ENCODE measurements around the gene FXYD1. TPM values are rescaled to one million over a fixed set of nuclear protein-coding genes. Genes with fewer than 3 reads are reported as not detected.

FXYD1 gene
- total RNA-seq, 2 experiments from 2014 or later = 1.3 to 1.4 TPM

GRCh38 chr19:35160629-35161433 is 22.2 kb downstream of the FXYD1 start:
- POLR2A ChIA-PET = interaction anchor here (1.1 to 1.2 kb wide), 2 partner anchors 9 to 42 kb away, joined by 3 read pairs; no protein-coding TSS in a partner anchor
- DNase-seq = no peak

GRCh38 chr19:35161434-35161743 is 22.8 kb downstream of the FXYD1 start:
- H3K27ac Mint-ChIP-seq = peak overlapping the region; percentile 19
- DNase-seq = no peak
- H3K4me3 Mint-ChIP-seq = no peak overlapping the region
- H3K4me1 Mint-ChIP-seq (ENCODE audit: low read depth) = peaks cover 44% of the 10 kb centered on the region
- H3K27me3 Mint-ChIP-seq (ENCODE audit: low read depth) = no peaks in the 10 kb centered on the region
- no peak for ATAC-seq
- H3K36me3 Mint-ChIP-seq (ENCODE audit: low read depth) = peaks cover 99% of the 10 kb centered on the region
- peaks cover 24% of the 10 kb centered on the region for H3K9me3 Mint-ChIP-seq (ENCODE audit: insufficient read depth)
- POLR2A ChIA-PET = interaction anchor here (0.9 to 1.2 kb wide), 3 partner anchors 9 to 42 kb away, joined by 3 read pairs; no protein-coding TSS in a partner anchor
- CTCF ChIA-PET = interaction anchor here (0.9 to 1.2 kb wide), 2 partner anchors 11 to 20 kb away, joined by 3 to 4 read pairs; no protein-coding TSS in a partner anchor

More at GRCh38 chr19:35160629-35161433, 22.2 kb downstream of the FXYD1 start:
- Mint-ChIP-seq H3K4me3 (no peak overlapping the region), H3K27ac (peak overlapping the region; percentile 19), H3K4me1 (ENCODE audit: low read depth) (peaks cover 45% of the 10 kb centered on the region), H3K9me3 (ENCODE audit: insufficient read depth) (peaks cover 24% of the 10 kb centered on the region), H3K36me3 (ENCODE audit: low read depth) (peaks cover 99% of the 10 kb centered on the region), H3K27me3 (ENCODE audit: low read depth) (no peaks in the 10 kb centered on the region)
- no peak for ATAC-seq
- CTCF ChIA-PET = interaction anchor here (0.9 to 1.2 kb wide), 2 partner anchors 12 to 20 kb away, joined by 3 to 4 read pairs; no protein-coding TSS in a partner anchor

GRCh38 chr19:35162471-35163326 is 24.1 kb downstream of the FXYD1 start:
- H3K36me3 Mint-ChIP-seq (ENCODE audit: low read depth) = peaks cover 99% of the 10 kb centered on the region
- H3K27ac Mint-ChIP-seq = no peak overlapping the region
- peaks cover 24% of the 10 kb centered on the region for H3K9me3 Mint-ChIP-seq (ENCODE audit: insufficient read depth)
- ChIA-PET POLR2A (interaction anchor here (1.6 kb wide), 1 partner anchor 8 kb away, joined by 5 read pairs; the partner anchor contains the start of gene FXYD5), CTCF (interaction anchor here (1.0 to 1.2 kb wide), 2 partner anchors 9 to 21 kb away, joined by 4 to 5 read pairs; partner anchors contain the start of gene FXYD5)
- peaks cover 45% of the 10 kb centered on the region for H3K4me1 Mint-ChIP-seq (ENCODE audit: low read depth)
- H3K27me3 Mint-ChIP-seq (ENCODE audit: low read depth) = no peaks in the 10 kb centered on the region
- H3K4me3 Mint-ChIP-seq = no peak overlapping the region
- ATAC-seq = no peak
- DNase-seq = no peak

- POLR2A ChIA-PET = no interaction called here
- Mint-ChIP-seq H3K36me3 (ENCODE audit: low read depth) (peaks cover 97% of the 10 kb centered on the region), H3K27me3 (ENCODE audit: low read depth) (no peaks in the 10 kb centered on the region), H3K4me3 (no peak overlapping the region), H3K27ac (no peak overlapping the region), H3K9me3 (ENCODE audit: insufficient read depth) (peaks cover 24% of the 10 kb centered on the region), H3K4me1 (ENCODE audit: low read depth) (peaks cover 42% of the 10 kb centered on the region)
- DNase-seq (no peak), ATAC-seq (no peak)
- CTCF ChIA-PET = no interaction called here
These were observed 25.8 kb downstream of the FXYD1 start for GRCh38 chr19:35164418-35164817.

GRCh38 chr19:35165200-35166058 is 26.8 kb downstream of the FXYD1 start:
- Mint-ChIP-seq H3K9me3 (ENCODE audit: insufficient read depth) (peaks cover 24% of the 10 kb centered on the region), H3K4me1 (ENCODE audit: low read depth) (peaks cover 42% of the 10 kb centered on the region), H3K27ac (peak overlapping the region; percentile 16), H3K27me3 (ENCODE audit: low read depth) (no peaks in the 10 kb centered on the region), H3K4me3 (no peak overlapping the region), H3K36me3 (ENCODE audit: low read depth) (peaks cover 98% of the 10 kb centered on the region)
- ChIA-PET POLR2A (interaction anchor here (3.0 kb wide), 1 partner anchor 11 kb away, joined by 18 read pairs; the partner anchor contains the start of gene FXYD5), CTCF (no interaction called here)
- ATAC-seq (no peak), DNase-seq (no peak)

GRCh38 chr19:35166100-35167063 is 27.8 kb downstream of the FXYD1 start:
- H3K36me3 Mint-ChIP-seq (ENCODE audit: low read depth) = peaks cover 92% of the 10 kb centered on the region
- peak overlapping the region; percentile 10 for H3K4me3 Mint-ChIP-seq
- peak overlapping the region; percentile 89 for H3K27ac Mint-ChIP-seq
- no peak for DNase-seq
- peaks cover 48% of the 10 kb centered on the region for H3K4me1 Mint-ChIP-seq (ENCODE audit: low read depth)
- ChIA-PET CTCF (interaction anchor here (1.0 kb wide), 2 partner anchors 45 to 98 kb away, joined by 3 to 5 read pairs; no protein-coding TSS in a partner anchor), POLR2A (interaction anchor here (1.0 to 3.0 kb wide), 5 partner anchors 12 to 47 kb away, joined by 3 to 18 read pairs (median 3); partner anchors contain the start of gene FXYD5)
- ATAC-seq = no peak
- no peaks in the 10 kb centered on the region for H3K27me3 Mint-ChIP-seq (ENCODE audit: low read depth)
- peaks cover 21% of the 10 kb centered on the region for H3K9me3 Mint-ChIP-seq (ENCODE audit: insufficient read depth)

GRCh38 chr19:35167251-35168119 is 28.9 kb downstream of the FXYD1 start:
- ATAC-seq = peak; percentile 47
- Mint-ChIP-seq H3K9me3 (ENCODE audit: insufficient read depth) (peaks cover 14% of the 10 kb centered on the region), H3K4me3 (peak overlapping the region; percentile 25)

GRCh38 chr19:35168196-35168595 is 29.6 kb downstream of the FXYD1 start:
- POLR2A ChIA-PET = interaction anchor here (0.7 to 3.0 kb wide), 7 partner anchors 9 to 228 kb away, joined by 3 to 18 read pairs (median 5); partner anchors contain the start of genes FXYD5 and USF2
- CTCF ChIA-PET = interaction anchor here (0.7 to 1.9 kb wide), 4 partner anchors 27 to 57 kb away, joined by 3 to 4 read pairs (median 4); partner anchors contain the start of gene LGI4
- no peak overlapping the region for H3K4me3 Mint-ChIP-seq

More at GRCh38 chr19:35167251-35168119, 28.9 kb downstream of the FXYD1 start:
- POLR2A ChIA-PET = interaction anchor here (0.7 to 3.0 kb wide), 9 partner anchors 8 to 228 kb away, joined by 3 to 18 read pairs (median 3); partner anchors contain the start of genes FXYD5 and USF2
- no peak for DNase-seq
- CTCF ChIA-PET = interaction anchor here (0.7 to 1.9 kb wide), 5 partner anchors 26 to 97 kb away, joined by 3 to 4 read pairs (median 4); partner anchors contain the start of gene LGI4
- H3K27ac Mint-ChIP-seq = peak overlapping the region; percentile 89
- peaks cover 55% of the 10 kb centered on the region for H3K4me1 Mint-ChIP-seq (ENCODE audit: low read depth)
- no peaks in the 10 kb centered on the region for H3K27me3 Mint-ChIP-seq (ENCODE audit: low read depth)
- peaks cover 90% of the 10 kb centered on the region for H3K36me3 Mint-ChIP-seq (ENCODE audit: low read depth)

More at GRCh38 chr19:35168196-35168595, 29.6 kb downstream of the FXYD1 start:
- Mint-ChIP-seq H3K27me3 (ENCODE audit: low read depth) (no peaks in the 10 kb centered on the region), H3K4me1 (ENCODE audit: low read depth) (peaks cover 57% of the 10 kb centered on the region), H3K27ac (peak overlapping the region; percentile 89), H3K9me3 (ENCODE audit: insufficient read depth) (peaks cover 18% of the 10 kb centered on the region), H3K36me3 (ENCODE audit: low read depth) (peaks cover 90% of the 10 kb centered on the region)
- ATAC-seq (no peak), DNase-seq (no peak)
